ENCODE results near the gene SPTBN5. TPM values are rescaled to one million over a fixed set of nuclear protein-coding genes. Genes with fewer than 3 reads are reported as not detected.

SPTBN5 gene
- total RNA-seq, 1 donor from 2014 or later = 2.5 TPM

- DNase-seq (ENCODE audit: low read depth) = peak; percentile 42
These were observed 88.8 kb downstream of the SPTBN5 start for GRCh38 chr15:41804916-41805666.

- DNase-seq (ENCODE audit: low read depth) = peak; percentile 50
These were observed 89.5 kb downstream of the SPTBN5 start for GRCh38 chr15:41804361-41804760.

DNA sequence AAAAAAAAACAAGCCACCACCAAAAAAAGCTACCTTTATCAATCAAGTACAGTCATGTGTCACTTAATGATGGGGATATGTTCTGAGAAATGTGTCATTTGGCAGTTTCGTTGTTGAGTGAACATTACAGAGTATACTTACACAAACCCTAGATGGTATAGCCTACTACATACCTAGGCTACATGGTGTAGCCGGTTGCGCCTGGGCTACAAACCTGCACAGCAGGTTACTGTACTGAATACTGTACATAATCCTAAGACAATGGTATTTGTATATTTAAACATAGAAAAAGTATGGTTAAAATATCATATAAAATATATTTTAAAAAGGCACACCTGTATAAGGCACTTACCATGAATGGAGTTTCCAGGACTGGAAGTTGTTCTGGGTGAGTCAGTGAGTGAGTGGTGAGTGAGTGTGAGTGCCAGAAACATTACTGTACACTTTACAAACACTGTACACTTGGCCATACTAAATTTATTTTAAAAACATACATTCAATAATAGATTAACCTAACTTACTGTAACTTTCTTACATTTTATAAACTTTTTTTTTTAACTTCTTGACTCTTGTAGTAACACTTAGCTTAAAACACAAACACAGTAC is 91.9 kb downstream of the SPTBN5 start:
- peak; percentile 52 for DNase-seq (ENCODE audit: low read depth)

- peak; percentile 66 for DNase-seq (ENCODE audit: low read depth)
These were observed 92.7 kb downstream of the SPTBN5 start for GRCh38 chr15:41801185-41801584.

DNA sequence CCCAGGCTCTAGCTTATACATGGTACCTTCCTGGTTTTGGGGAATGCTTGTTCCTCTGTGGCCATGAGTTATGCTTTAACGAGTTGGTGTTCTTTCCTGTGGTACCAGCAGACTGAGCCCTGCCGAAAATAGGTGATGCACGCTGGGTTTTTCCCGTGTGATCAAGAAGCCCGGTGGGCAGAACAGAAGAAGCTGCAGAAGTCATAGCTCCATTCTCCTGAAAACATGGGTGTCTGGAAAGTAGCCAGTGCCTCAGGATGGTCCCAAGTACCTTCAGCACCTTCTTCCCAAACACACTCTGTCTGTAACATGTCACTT is 94.4 kb downstream of the SPTBN5 start:
- no peak for DNase-seq (ENCODE audit: low read depth)

DNA sequence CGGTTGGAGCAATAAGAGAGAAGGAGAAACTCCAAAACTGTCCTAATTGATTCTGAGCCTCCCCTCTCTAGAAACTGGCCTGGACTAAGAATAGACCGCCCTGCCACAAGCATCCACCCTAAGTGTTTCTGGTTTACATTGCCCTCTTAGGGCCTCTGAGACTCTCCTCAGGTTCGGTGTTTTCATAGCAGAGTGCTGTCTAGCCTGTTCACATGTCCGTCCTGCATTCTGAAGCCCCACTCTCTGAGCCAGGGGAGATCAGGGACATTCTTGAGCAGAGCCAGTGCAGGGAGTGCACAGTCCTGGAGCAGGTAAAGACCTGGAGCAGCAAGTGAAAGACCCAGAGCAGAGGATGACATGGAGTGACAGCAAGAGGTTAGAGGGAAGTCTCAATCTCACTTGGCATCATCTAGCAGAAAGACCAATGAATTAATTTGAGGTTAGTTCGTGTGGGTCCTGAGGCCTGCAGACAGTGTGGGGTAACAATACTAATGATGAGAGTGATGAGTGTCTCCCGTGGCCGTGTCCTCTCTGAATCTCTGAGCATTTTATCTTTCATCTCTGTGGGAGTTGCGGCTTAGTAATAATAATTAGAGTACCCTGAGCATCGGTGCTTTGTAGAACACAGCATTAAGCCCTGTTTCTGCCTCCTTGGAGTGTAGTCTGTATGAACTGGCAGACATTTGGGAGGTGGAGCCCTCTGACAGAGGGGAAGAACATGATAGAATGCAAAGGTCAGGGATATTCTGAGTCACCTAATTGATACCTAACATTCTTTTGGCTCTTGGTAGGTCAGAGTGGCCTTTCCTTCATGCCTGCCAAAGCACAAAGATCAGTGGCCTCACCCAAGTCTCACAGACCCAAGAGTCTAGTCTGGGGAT is 95.0 kb downstream of the SPTBN5 start:
- DNase-seq (ENCODE audit: low read depth) = peak; percentile 53

Other genes starting within 250 kb of the SPTBN5 start
- 21.7 and 74.0 TPM in 2 replicates for gene MGA, start 233.6 kb downstream of the SPTBN5 start, total RNA-seq
- 8.9 and 18.9 TPM in 2 replicates for gene MAPKBP1, start 119.6 kb downstream of the SPTBN5 start, total RNA-seq
- gene JMJD7, start 66.0 kb downstream of the SPTBN5 start, total RNA-seq = 4.4 and 6.6 TPM in 2 replicates
- 0.52 and 0.80 TPM in 2 replicates for gene PLA2G4B, start 55.2 kb downstream of the SPTBN5 start, total RNA-seq
- 55.9 and 57.1 TPM in 2 replicates for gene EHD4, start 78.5 kb upstream of the SPTBN5 start, total RNA-seq
- gene PLA2G4E, start 127.0 kb upstream of the SPTBN5 start, total RNA-seq = not detected in 2 replicates
- not detected in 2 replicates for gene PLA2G4D, start 200.5 kb upstream of the SPTBN5 start, total RNA-seq

All from renal cortical epithelial cell (primary cell).